ENCODE data around the gene GLI3. TPM values are rescaled to one million over a fixed set of nuclear protein-coding genes. Genes with fewer than 3 reads are reported as not detected.

The GLI3 gene
- total RNA-seq, 4 donors from 2014 or later, result 16.5 to 105 (median 22.6) TPM

GRCh38 chr7:41969561-41970105, 267.4 kb downstream of the GLI3 start:
- DNase-seq, result no peak
- H3K4me1 ChIP-seq, result no peaks in the 10 kb centered on the region
- H3K36me3 ChIP-seq, result no peaks in the 10 kb centered on the region
- H3K27me3 ChIP-seq, result no peaks in the 10 kb centered on the region
- TF ChIP-seq CTCF (IDR thresholded peaks at IDR 0.05) (no peak), POLR2A (IDR thresholded peaks at IDR 0.05) (no peak)
- intact Hi-C loops (cut with DNase I; ENCODE audit: low total_unique reads), result no loop called here
- no peak overlapping the region for H3K4me3 ChIP-seq
- no peaks in the 10 kb centered on the region for H3K9me3 ChIP-seq
- no peak overlapping the region for H3K27ac ChIP-seq

- TF ChIP-seq POLR2A (IDR thresholded peaks at IDR 0.05) (no peak), CTCF (IDR thresholded peaks at IDR 0.05) (no peak)
- Histone ChIP-seq H3K4me3 (no peak overlapping the region), H3K9me3 (no peaks in the 10 kb centered on the region), H3K27ac (no peak overlapping the region), H3K36me3 (no peaks in the 10 kb centered on the region), H3K27me3 (no peaks in the 10 kb centered on the region), H3K4me1 (no peaks in the 10 kb centered on the region)
- no peak for DNase-seq
- intact Hi-C loops (cut with DNase I; ENCODE audit: low total_unique reads), result no loop called here
These were observed 269.9 kb downstream of the GLI3 start for GRCh38 chr7:41967156-41967555.

GRCh38 chr7:41965951-41966505, 271.0 kb downstream of the GLI3 start:
- H3K27me3 ChIP-seq, result no peaks in the 10 kb centered on the region
- no peaks in the 10 kb centered on the region for H3K36me3 ChIP-seq
- H3K4me1 ChIP-seq, result no peaks in the 10 kb centered on the region
- DNase-seq, result no peak
- no peaks in the 10 kb centered on the region for H3K9me3 ChIP-seq
- intact Hi-C loops (cut with DNase I; ENCODE audit: low total_unique reads), result no loop called here
- H3K27ac ChIP-seq, result no peak overlapping the region
- TF ChIP-seq POLR2A (IDR thresholded peaks at IDR 0.05) (no peak), CTCF (IDR thresholded peaks at IDR 0.05) (no peak)
- no peak overlapping the region for H3K4me3 ChIP-seq

GRCh38 chr7:41964849-41965745, 271.9 kb downstream of the GLI3 start:
- no peak for DNase-seq
- H3K27me3 ChIP-seq, result no peaks in the 10 kb centered on the region
- H3K27ac ChIP-seq, result no peak overlapping the region
- intact Hi-C loops (cut with DNase I; ENCODE audit: low total_unique reads), result no loop called here
- H3K4me1 ChIP-seq, result no peaks in the 10 kb centered on the region
- TF ChIP-seq CTCF (IDR thresholded peaks at IDR 0.05) (no peak), POLR2A (IDR thresholded peaks at IDR 0.05) (no peak)
- H3K36me3 ChIP-seq, result no peaks in the 10 kb centered on the region
- no peak overlapping the region for H3K4me3 ChIP-seq
- no peaks in the 10 kb centered on the region for H3K9me3 ChIP-seq

- Histone ChIP-seq H3K9me3 (no peaks in the 10 kb centered on the region), H3K27me3 (no peaks in the 10 kb centered on the region), H3K4me3 (no peak overlapping the region), H3K27ac (no peak overlapping the region), H3K36me3 (no peaks in the 10 kb centered on the region), H3K4me1 (no peaks in the 10 kb centered on the region)
- intact Hi-C loops (cut with DNase I; ENCODE audit: low total_unique reads), result no loop called here
- TF ChIP-seq POLR2A (IDR thresholded peaks at IDR 0.05) (no peak), CTCF (IDR thresholded peaks at IDR 0.05) (no peak)
- DNase-seq, result no peak
These were observed 272.7 kb downstream of the GLI3 start for GRCh38 chr7:41964183-41964753.
